ENCODE results near the gene ZNF490.

The ZNF490 gene

DNA sequence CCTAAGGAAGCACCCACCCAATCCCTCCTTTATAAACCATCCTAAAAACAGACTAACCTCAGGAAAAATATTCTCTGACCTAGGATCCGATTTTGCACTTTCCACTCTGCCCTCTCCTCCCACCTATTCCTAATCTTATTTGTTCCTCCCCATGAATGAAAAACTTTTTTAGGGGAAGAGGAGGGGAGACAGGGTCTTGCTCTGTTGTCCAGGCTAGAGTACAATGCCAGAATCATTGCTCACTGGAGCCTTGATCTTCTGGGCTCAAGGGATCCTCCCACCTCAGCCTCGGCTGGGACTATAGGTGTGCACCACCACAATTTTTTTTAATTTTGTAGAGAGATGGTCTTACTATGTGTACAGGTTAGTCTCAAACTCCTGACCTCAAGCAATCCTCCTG is 63.7 kb downstream of the ZNF490 start:
- DNase-seq (ENCODE audit: low spot score), result no peak
- H3K27ac ChIP-seq, result no peak overlapping the region
- CTCF ChIA-PET, result no interaction called here
- POLR2A ChIA-PET (ENCODE audit: low non-redundant PET), result no interaction called here
- TF ChIP-seq, protein P1, sequence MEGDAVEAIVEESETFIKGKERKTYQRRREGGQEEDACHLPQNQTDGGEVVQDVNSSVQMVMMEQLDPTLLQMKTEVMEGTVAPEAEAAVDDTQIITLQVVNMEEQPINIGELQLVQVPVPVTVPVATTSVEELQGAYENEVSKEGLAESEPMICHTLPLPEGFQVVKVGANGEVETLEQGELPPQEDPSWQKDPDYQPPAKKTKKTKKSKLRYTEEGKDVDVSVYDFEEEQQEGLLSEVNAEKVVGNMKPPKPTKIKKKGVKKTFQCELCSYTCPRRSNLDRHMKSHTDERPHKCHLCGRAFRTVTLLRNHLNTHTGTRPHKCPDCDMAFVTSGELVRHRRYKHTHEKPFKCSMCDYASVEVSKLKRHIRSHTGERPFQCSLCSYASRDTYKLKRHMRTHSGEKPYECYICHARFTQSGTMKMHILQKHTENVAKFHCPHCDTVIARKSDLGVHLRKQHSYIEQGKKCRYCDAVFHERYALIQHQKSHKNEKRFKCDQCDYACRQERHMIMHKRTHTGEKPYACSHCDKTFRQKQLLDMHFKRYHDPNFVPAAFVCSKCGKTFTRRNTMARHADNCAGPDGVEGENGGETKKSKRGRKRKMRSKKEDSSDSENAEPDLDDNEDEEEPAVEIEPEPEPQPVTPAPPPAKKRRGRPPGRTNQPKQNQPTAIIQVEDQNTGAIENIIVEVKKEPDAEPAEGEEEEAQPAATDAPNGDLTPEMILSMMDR (conservative IDR thresholded peaks at IDR 0.05; ENCODE audit: low read depth), result no peak

GRCh38 chr19:12546068-12546467 is 64.5 kb downstream of the ZNF490 start:
- no peak overlapping the region for H3K27ac ChIP-seq
- ChIA-PET CTCF (interaction anchor here (0.6 to 0.7 kb wide), 2 partner anchors 18 to 21 kb away, joined by 3 to 4 read pairs; no protein-coding TSS in a partner anchor), POLR2A (ENCODE audit: low non-redundant PET) (no interaction called here)
- TF ChIP-seq, protein P1 (conservative IDR thresholded peaks at IDR 0.05; ENCODE audit: low read depth), result no peak
- DNase-seq (ENCODE audit: low spot score), result no peak

GRCh38 chr19:12545267-12545666 is 65.3 kb downstream of the ZNF490 start:
- TF ChIP-seq, protein P1 (conservative IDR thresholded peaks at IDR 0.05; ENCODE audit: low read depth), result no peak
- ChIA-PET POLR2A (ENCODE audit: low non-redundant PET) (no interaction called here), CTCF (no interaction called here)
- no peak overlapping the region for H3K27ac ChIP-seq
- DNase-seq (ENCODE audit: low spot score), result no peak

DNA sequence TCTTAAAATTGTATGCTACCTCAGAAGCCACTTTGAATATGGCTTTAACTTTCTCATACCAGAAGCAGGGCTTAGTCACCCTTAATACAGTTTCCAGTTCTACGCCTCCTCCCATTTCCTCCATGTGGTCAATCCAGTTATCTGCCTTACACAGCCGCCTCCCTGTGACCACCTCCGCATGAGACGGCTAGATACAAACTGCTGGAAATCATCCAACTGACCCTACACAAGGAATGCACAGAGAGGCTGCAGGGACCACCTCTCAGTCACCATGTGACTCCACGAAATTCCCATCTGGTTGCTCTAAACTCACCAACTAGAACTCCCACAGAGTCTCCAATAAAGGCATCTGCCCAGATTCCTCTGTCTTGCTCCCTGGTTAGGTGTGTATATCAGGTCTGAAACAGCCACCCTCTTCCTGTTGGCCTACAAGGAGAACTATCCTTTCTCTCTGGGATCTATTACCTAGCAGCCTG is 66.2 kb downstream of the ZNF490 start:
- ChIA-PET POLR2A (ENCODE audit: low non-redundant PET) (no interaction called here), CTCF (no interaction called here)
- TF ChIP-seq, protein P1 (conservative IDR thresholded peaks at IDR 0.05; ENCODE audit: low read depth), result no peak
- H3K27ac ChIP-seq, result no peak overlapping the region
- DNase-seq (ENCODE audit: low spot score), result no peak

GRCh38 chr19:12543855-12544254 is 66.8 kb downstream of the ZNF490 start:
- DNase-seq (ENCODE audit: low spot score), result no peak
- ChIA-PET POLR2A (ENCODE audit: low non-redundant PET) (no interaction called here), CTCF (interaction anchor here (0.7 kb wide), 1 partner anchor 548 kb away, joined by 3 read pairs; no protein-coding TSS in a partner anchor)
- TF ChIP-seq, protein P1 (conservative IDR thresholded peaks at IDR 0.05; ENCODE audit: low read depth), result no peak
- H3K27ac ChIP-seq, result no peak overlapping the region

All from RWPE1 (cell line).